HepG2 (cell line): ENCODE data around the gene IL11RA. TPM values are rescaled to one million over a fixed set of nuclear protein-coding genes. Genes with fewer than 3 reads are reported as not detected.

Experiments used
- KAT2B ChIP-seq: fragments of 150-350 bp; IDR thresholded peaks from 2 replicates; pipeline ENCODE4 v1.6.1; 2014; ENCODE audit warnings: low read depth, low read length, borderline replicate concordance
- KAT8 ChIP-seq: IDR thresholded peaks from 2 replicates; pipeline ENCODE4 v1.6.1; 2016; ENCODE audit warnings: missing genetic modification reagents, missing compliant biosample characterization
- RARA ChIP-seq: IDR thresholded peaks from 2 replicates; pipeline ENCODE4 v1.6.1; 2016; ENCODE audit warnings: missing genetic modification reagents, missing compliant biosample characterization
- SOX13 ChIP-seq, 3 experiments: fragments of 450-650 bp in 1 of 3; sonication (generic) in 1 of 3; formaldehyde crosslinking in 1 of 3; IDR thresholded peaks in 2 of 3; conservative IDR thresholded peaks in 1 of 3; 2 replicates each; pipeline versions ENCODE4 v1.5.0 to v1.6.1; 2016 to 2020; ENCODE audit warnings: antibody characterized with exemption in 1 of 3, mild to moderate bottlenecking in 1 of 3, missing compliant biosample characterization in 1 of 3, missing genetic modification reagents in 1 of 3, moderate library complexity in 1 of 3
- TEAD2 ChIP-seq: sonication (generic); formaldehyde crosslinking; IDR thresholded peaks from 2 replicates; pipeline ENCODE4 v1.9.0; 2021; ENCODE audit warnings: missing genetic modification reagents
- YEATS2 ChIP-seq: sonication (generic); formaldehyde crosslinking; IDR thresholded peaks from 2 replicates; pipeline ENCODE4 v1.4.0; 2020; ENCODE audit warnings: missing genetic modification reagents, borderline replicate concordance
- ZNF639 ChIP-seq: conservative IDR thresholded peaks from 2 replicates; pipeline ENCODE4 v1.6.1; 2018; ENCODE audit warnings: missing genetic modification reagents
- ZNF672 ChIP-seq: sonication (generic); formaldehyde crosslinking; IDR thresholded peaks from 2 replicates; pipeline ENCODE4 v1.8.1; 2022; ENCODE audit warnings: missing genetic modification reagents
- ZNF850 ChIP-seq: sonication (generic); formaldehyde crosslinking; conservative IDR thresholded peaks from 2 replicates; pipeline ENCODE4 v1.9.0; 2021; ENCODE audit warnings: mild to moderate bottlenecking, missing genetic modification reagents
- ZNF879 ChIP-seq: sonication (generic); formaldehyde crosslinking; IDR thresholded peaks from 2 replicates; pipeline ENCODE4 v1.8.1; 2023; ENCODE audit warnings: missing genetic modification reagents
- polyA plus RNA-seq, 8 experiments: library from polyadenylated mRNA; depleted of rRNA in 3 of 8; stranded (reverse) in 7 of 8; unstranded in 1 of 8; fragments of >200 nt; fragmentation: Illumina TruSeq in 4 of 8; extraction: Trizol in 4 of 8; gene quantifications; 2 replicates each; pipeline versions ENCODE4 v1.2.1 to v1.2.3, GENCODE V29; 2011 to 2016; ENCODE audit warnings: low read depth in 4 of 8, missing spikeins in 1 of 8, mixed read lengths in 1 of 8; ENCODE audit not compliant: insufficient read depth in 1 of 8
- total RNA-seq, 5 experiments: library from RNA; depleted of rRNA; stranded (reverse); fragments of >200 nt; fragmentation: Illumina TruSeq; extraction: Trizol; gene quantifications; 2 replicates each; pipeline ENCODE4 v1.2.3, GENCODE V29; 2016; ENCODE audit warnings: low read depth in 1 of 5
- TF ChIP-seq, protein P1 (sequence below): sonication (generic); formaldehyde crosslinking; IDR thresholded peaks from 2 replicates; pipeline ENCODE4 v1.4.0; 2020; ENCODE audit warnings: mild to moderate bottlenecking, low read depth, missing genetic modification reagents

The IL11RA gene
- total and polyA plus RNA-seq, 2 of the 13 experiments (the other 11 are each of a cell fraction or from before 2014, with no cell fraction given) = 2.0 to 4.2 TPM

- no peak for TF ChIP-seq ZNF639 (CRISPR knock-in tag)
- TF ChIP-seq ZNF879 (CRISPR knock-in tag) = no peak
- no peak for TF ChIP-seq TEAD2 (CRISPR knock-in tag)
- TF ChIP-seq KAT8 (CRISPR knock-in tag) = peak; percentile 39; the same call in 1 of the 2 replicates
- peak; percentile 77 for TF ChIP-seq RARA (CRISPR knock-in tag)
- no peak for TF ChIP-seq YEATS2 (CRISPR knock-in tag)
- no peak for TF ChIP-seq ZNF672
- TF ChIP-seq ZNF850 (CRISPR knock-in tag) = no peak
- no peak for TF ChIP-seq SOX13 (IDR thresholded peaks at IDR 0.05)
- peak in 1 of 2 experiments; percentile 58; a peak in 2 of 4 replicates for TF ChIP-seq SOX13 (CRISPR knock-in tag; conservative IDR thresholded peaks at IDR 0.05 in 1 of 2, IDR thresholded peaks at IDR 0.05 in 1 of 2)
- TF ChIP-seq, protein P1, sequence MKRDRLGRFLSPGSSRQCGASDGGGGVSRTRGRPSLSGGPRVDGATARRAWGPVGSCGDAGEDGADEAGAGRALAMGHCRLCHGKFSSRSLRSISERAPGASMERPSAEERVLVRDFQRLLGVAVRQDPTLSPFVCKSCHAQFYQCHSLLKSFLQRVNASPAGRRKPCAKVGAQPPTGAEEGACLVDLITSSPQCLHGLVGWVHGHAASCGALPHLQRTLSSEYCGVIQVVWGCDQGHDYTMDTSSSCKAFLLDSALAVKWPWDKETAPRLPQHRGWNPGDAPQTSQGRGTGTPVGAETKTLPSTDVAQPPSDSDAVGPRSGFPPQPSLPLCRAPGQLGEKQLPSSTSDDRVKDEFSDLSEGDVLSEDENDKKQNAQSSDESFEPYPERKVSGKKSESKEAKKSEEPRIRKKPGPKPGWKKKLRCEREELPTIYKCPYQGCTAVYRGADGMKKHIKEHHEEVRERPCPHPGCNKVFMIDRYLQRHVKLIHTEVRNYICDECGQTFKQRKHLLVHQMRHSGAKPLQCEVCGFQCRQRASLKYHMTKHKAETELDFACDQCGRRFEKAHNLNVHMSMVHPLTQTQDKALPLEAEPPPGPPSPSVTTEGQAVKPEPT (CRISPR knock-in tag) = no peak
- TF ChIP-seq KAT2B = no peak
These were observed 36.5 kb downstream of the IL11RA start (continued) for GRCh38 chr9:34688329-34689115.
